ENCODE measurements around the gene DNTT. TPM values are rescaled to one million over a fixed set of nuclear protein-coding genes. Genes with fewer than 3 reads are reported as not detected.

Gene DNTT
- total and polyA plus RNA-seq, 2 of the 13 experiments (the other 11 are each of a cell fraction or from before 2014, with no cell fraction given): not detected

DNA sequence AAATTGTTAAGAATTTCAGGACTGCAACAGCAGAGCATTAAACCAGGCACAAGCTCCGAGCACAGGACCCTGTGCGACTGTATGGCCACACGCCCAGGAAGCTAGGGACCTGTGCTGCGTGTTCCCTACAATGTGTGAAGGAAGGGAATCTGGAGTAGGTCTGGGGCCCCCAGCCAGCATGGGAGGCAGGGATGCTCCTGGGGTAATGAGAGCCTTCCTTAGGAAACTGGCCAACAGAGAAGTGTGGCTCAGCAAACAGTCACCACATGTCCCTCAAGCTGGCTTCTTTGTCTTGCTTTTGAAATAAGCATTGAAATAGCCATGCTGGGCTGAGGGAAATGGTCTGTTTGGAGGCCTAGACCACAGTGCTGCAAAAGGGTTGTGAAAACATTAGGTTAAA, 41.1 kb upstream of the DNTT start:
- H3K9me3 ChIP-seq (ENCODE audit: low read length): no peaks in the 10 kb centered on the region
- H3K4me1 ChIP-seq (ENCODE audit: insufficient read depth, low read length): no peaks in the 10 kb centered on the region
- DNase-seq (ENCODE audit: low spot score): no peak
- no peaks in the 10 kb centered on the region for H3K79me2 ChIP-seq (ENCODE audit: insufficient read depth, low read length)
- H3K9ac ChIP-seq (ENCODE audit: insufficient read depth, low read depth, low read length): no peak overlapping the region
- in situ Hi-C loops (cut with HindIII; ENCODE audit: extremely low pct_ligation_motif_present, low pct_unique_long_range_greater_than_20kb) (no loop called here), intact Hi-C loops (cut with micrococcal nuclease; ENCODE audit: unreplicated experiment) (no loop called here)
- H3K36me3 ChIP-seq (replicated peaks in 1 of 2; ENCODE audit: control insufficient read depth in 1 of 2, insufficient read depth in 2 of 2, low read length in 2 of 2): no peaks in the 10 kb centered on the region
- H3K4me3 ChIP-seq (replicated peaks in 1 of 3; ENCODE audit: insufficient read depth in 1 of 3, low read depth in 2 of 3, low read length in 3 of 3): no peak overlapping the region
- WGBS (ENCODE audit: low lambda C conversion rate): 32% methylated on average over 3 of the region's 4 CpGs
- no peak overlapping the region for H2AFZ ChIP-seq (ENCODE audit: low read length)
- ATAC-seq: no peak
- POLR2A ChIA-PET: no interaction called here
- peaks cover 0 to 8% of the 10 kb centered on the region in 2 experiments; a peak in 2 of 5 replicates for H3K27me3 ChIP-seq (ENCODE audit: control insufficient read depth in 1 of 2, insufficient read depth in 2 of 2, low read length in 2 of 2)
- H3K27ac ChIP-seq (ENCODE audit: extremely low read length, insufficient read depth, low read length): no peak overlapping the region
- no peak overlapping the region for H3K4me2 ChIP-seq (ENCODE audit: low read depth, low read length)
- CTCF ChIA-PET (ENCODE audit: low intra/inter-chr PET ratio, low total read pairs): no interaction called here
- BruUV-seq (replicated peaks): no TSS peak
- no peak for FAIRE-seq
- 0 out of 2 replicates have a peak, but pooled peaks cover 2% of the 10 kb centered on the region for H4K20me1 ChIP-seq (ENCODE audit: insufficient read depth, low read length)
- TF ChIP-seq, protein P1, sequence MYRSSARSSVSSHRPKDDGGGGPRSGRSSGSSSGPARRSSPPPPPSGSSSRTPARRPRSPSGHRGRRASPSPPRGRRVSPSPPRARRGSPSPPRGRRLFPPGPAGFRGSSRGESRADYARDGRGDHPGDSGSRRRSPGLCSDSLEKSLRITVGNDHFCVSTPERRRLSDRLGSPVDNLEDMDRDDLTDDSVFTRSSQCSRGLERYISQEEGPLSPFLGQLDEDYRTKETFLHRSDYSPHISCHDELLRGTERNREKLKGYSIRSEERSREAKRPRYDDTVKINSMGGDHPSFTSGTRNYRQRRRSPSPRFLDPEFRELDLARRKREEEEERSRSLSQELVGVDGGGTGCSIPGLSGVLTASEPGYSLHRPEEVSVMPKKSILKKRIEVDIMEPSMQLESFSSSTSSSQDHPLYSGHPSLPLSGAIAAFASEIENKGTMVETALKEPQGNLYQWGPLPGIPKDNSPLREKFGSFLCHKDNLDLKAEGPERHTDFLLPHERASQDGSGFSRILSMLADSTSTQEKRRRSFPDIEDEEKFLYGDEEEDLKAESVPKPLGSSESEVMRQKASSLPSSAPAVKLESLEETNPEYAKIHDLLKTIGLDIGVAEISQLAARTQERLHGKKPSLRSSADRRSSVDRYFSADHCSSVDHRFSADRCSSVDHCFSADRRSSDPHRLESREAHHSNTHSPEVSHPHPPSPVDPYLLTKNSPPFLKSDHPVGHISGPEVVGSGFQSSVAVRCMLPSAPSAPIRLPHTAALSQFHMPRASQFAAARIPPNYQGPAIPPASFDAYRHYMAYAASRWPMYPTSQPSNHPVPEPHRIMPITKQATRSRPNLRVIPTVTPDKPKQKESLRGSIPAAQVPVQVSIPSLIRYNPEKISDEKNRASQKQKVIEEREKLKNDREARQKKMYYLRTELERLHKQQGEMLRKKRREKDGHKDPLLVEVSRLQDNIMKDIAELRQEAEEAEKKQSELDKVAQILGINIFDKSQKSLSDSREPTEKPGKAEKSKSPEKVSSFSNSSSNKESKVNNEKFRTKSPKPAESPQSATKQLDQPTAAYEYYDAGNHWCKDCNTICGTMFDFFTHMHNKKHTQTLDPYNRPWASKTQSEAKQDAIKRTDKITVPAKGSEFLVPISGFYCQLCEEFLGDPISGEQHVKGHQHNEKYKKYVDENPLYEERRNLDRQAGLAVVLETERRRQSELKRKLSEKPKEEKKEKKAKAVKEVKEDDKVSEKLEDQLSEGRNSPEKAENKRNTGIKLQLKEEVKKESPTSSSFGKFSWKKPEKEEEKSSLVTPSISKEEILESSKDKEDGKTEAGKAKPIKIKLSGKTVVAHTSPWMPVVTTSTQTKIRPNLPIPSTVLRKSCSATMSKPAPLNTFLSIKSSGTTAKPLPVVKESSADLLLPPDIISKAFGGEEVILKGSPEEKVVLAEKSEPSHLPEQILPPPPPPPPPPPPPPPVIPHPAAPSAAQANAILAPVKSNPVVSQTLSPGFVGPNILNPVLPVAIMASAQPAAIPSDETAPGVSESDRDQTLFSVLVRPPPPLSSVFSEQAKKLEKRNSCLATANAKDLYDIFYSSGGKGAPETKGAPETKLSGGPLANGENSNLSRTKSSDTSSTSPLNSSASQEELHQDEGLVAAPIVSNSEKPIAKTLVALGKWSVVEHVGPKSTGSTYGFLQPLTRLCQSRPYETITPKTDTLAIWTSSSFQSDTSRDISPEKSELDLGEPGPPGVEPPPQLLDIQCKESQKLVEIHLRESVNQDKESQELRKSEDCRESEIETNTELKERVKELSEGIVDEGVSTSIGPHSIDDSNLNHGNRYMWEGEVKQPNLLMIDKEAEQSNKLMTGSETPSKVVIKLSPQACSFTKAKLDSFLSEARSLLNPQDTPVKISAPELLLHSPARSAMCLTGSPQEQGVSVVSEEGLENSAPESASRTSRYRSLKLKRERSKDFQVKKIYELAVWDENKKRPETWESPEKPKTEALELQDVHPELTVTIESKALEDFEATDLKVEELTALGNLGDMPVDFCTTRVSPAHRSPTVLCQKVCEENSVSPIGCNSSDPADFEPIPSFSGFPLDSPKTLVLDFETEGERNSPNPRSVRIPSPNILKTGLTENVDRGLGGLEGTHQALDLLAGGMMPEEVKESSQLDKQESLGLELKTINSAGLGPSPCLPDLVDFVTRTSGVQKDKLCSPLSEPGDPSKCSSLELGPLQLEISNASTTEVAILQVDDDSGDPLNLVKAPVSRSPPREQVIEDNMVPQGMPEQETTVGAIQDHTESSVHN (CRISPR knock-in tag; IDR thresholded peaks at IDR 0.05): no peak
- TF ChIP-seq ZBTB40 (IDR thresholded peaks at IDR 0.05) (no peak), ZBTB40 (CRISPR knock-in tag; IDR thresholded peaks at IDR 0.05) (no peak)
- TF ChIP-seq, protein P2, sequence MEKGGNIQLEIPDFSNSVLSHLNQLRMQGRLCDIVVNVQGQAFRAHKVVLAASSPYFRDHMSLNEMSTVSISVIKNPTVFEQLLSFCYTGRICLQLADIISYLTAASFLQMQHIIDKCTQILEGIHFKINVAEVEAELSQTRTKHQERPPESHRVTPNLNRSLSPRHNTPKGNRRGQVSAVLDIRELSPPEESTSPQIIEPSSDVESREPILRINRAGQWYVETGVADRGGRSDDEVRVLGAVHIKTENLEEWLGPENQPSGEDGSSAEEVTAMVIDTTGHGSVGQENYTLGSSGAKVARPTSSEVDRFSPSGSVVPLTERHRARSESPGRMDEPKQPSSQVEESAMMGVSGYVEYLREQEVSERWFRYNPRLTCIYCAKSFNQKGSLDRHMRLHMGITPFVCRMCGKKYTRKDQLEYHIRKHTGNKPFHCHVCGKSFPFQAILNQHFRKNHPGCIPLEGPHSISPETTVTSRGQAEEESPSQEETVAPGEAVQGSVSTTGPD (CRISPR knock-in tag; IDR thresholded peaks at IDR 0.05): no peak
